Muscle of arm (tissue), 12 donors: ENCODE data around the gene MDFI. TPM values are rescaled to one million over a fixed set of nuclear protein-coding genes. Genes with fewer than 3 reads are reported as not detected.

Experiments used
- DNase-seq: peaks from one replicate; pipeline ENCODE4 v3.0.0-alpha.2; 2013
- polyA plus RNA-seq, 12 donors: library from polyadenylated mRNA; unstranded; fragments of 120-200 nt; gene quantifications; one replicate each; pipeline ENCODE4 v1.2.1, GENCODE V29; 2013; ENCODE audit not compliant: insufficient read length in 12 of 12

The MDFI gene
- polyA plus RNA-seq, 12 donors = 29.6 to 84.0 (median 43.2) TPM; not detected in 1

GRCh38 chr6:41648070-41648585 is 9.9 kb downstream of the MDFI start:
- DNase-seq = no peak

- no peak for DNase-seq
Observed at GRCh38 chr6:41648921-41649320, 10.7 kb downstream of the MDFI start.

GRCh38 chr6:41649596-41649995 is 11.3 kb downstream of the MDFI start:
- DNase-seq = no peak

GRCh38 chr6:41650120-41650519 is 11.9 kb downstream of the MDFI start:
- DNase-seq = no peak

- DNase-seq = no peak
Observed at GRCh38 chr6:41651246-41651961, 13.1 kb downstream of the MDFI start.

- no peak for DNase-seq
Observed at GRCh38 chr6:41651962-41652657, 13.8 kb downstream of the MDFI start.

GRCh38 chr6:41652866-41653652 is 14.8 kb downstream of the MDFI start:
- DNase-seq = no peak

- no peak for DNase-seq
Observed at GRCh38 chr6:41653691-41654090, 15.4 kb downstream of the MDFI start.

- DNase-seq = no peak
Observed at GRCh38 chr6:41654151-41654697, 16.0 kb downstream of the MDFI start.

- DNase-seq = no peak
Observed at GRCh38 chr6:41654698-41655151, 16.5 kb downstream of the MDFI start.

- no peak for DNase-seq
Observed at GRCh38 chr6:41655176-41655575, 16.9 kb downstream of the MDFI start.

- DNase-seq = no peak
Observed at GRCh38 chr6:41655646-41656001, 17.4 kb downstream of the MDFI start.

- DNase-seq = no peak
Observed at GRCh38 chr6:41656002-41656691, 17.9 kb downstream of the MDFI start.

- DNase-seq = no peak
Observed at GRCh38 chr6:41657131-41658094, 19.1 kb downstream of the MDFI start.

GRCh38 chr6:41658636-41659035 is 20.4 kb downstream of the MDFI start:
- DNase-seq = no peak

- DNase-seq = no peak
Observed at GRCh38 chr6:41659935-41660334, 21.7 kb downstream of the MDFI start.

GRCh38 chr6:41663568-41663967 is 25.3 kb downstream of the MDFI start:
- no peak for DNase-seq

GRCh38 chr6:41664271-41664670 is 26.0 kb downstream of the MDFI start:
- DNase-seq = no peak

GRCh38 chr6:41667195-41667594 is 28.9 kb downstream of the MDFI start:
- no peak for DNase-seq

- no peak for DNase-seq
Observed at GRCh38 chr6:41668968-41669367, 30.7 kb downstream of the MDFI start.
